Superior temporal gyrus (tissue), 1 donor: ENCODE measurements around the gene IGHMBP2.
A peak's percentile ranks its signal among the peaks of the same experiment; 100 is the strongest.
"Not testable (repeated sequence)": the region's sequence is repeated elsewhere in the genome, so short reads cannot be mapped to it uniquely, and the experiment has no call there.

Experiments used
- DNase-seq: peaks from one replicate; pipeline ENCODE4 v3.0.0-alpha.2; 2016; ENCODE audit errors: extremely low spot score

The IGHMBP2 gene

GRCh38 chr11:68903288-68904247 lies at the start of gene IGHMBP2, which contains the start of gene MRPL21:
IGHMBP2 (plus strand) TSS chr11:68903891; CDS start chr11:68903953, 62 bp downstream.
MRPL21 (minus strand) TSS chr11:68903832; CDS start chr11:68903810, 22 bp downstream.
- peak; percentile 91 for DNase-seq

GRCh38 chr11:68854273-68854958 lies 49.3 kb upstream of the IGHMBP2 start:
- DNase-seq, result no peak

DNA sequence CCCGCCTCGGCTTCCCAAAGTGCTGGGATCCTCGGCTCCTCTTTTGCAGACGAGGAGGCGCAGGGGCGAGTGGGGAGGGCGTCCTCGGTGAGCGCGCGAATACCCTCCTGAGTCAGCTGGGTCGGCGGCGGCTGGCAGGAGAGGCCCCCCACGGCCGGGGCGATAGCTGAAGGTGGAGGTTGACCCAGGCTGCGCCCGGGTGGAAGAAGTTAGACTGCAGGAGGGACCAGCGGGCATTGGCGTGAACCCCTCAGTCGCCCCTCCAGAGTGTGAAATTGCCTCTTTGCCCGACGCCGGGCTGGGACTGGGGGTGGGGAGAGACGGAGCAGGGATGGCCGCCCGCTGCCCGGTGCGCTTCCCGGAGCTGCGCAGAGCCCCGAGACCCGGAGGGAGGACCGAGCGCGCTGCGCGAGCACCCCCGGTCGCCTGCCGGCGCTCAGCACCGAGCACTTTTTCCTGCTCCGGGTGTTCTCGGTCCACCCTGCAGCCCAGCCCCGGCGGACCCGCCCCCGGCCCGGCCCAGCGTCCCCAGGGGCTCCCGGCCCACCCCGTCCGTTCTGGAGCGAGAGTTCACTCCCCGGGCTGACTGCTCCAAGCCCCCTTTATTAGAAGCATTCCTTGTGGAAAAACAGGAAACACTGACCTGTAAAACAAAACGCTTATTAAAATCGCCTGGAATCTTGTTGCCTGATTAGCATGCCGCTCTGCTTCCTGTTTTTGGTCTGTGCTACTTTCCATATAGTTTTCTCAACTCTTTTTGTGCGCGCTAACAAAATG lies 48.3 kb upstream of the IGHMBP2 start:
- no peak for DNase-seq

DNA sequence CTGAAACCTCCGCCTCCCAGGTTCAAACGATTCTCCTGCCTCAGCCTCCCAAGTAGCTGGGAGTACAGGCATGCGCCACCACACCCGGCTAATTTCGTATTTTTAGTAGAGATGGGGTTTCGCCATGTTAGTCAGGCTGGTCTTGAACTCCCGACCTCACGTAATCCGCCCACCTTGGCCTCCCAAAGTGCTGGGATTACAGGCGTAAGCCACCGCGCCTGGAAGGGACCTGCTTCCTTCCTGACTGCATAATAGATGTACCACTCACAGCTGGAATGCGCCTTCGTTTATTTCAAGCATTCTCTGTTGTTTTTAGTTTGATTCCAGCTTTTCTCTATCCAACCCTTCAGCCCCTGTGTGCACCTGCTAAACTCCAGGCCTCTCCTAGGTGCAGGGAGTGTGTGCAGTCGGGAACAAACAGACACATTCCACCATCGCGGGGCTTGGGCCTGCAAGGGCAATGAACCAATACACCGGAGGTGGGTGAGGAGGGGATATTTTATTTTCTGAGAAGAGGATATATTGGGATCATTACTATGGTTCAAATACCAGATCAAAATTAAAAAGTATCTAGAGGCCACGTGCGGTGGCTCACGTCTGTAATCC lies 47.2 kb upstream of the IGHMBP2 start:
- not testable (repeated sequence) for DNase-seq

DNA sequence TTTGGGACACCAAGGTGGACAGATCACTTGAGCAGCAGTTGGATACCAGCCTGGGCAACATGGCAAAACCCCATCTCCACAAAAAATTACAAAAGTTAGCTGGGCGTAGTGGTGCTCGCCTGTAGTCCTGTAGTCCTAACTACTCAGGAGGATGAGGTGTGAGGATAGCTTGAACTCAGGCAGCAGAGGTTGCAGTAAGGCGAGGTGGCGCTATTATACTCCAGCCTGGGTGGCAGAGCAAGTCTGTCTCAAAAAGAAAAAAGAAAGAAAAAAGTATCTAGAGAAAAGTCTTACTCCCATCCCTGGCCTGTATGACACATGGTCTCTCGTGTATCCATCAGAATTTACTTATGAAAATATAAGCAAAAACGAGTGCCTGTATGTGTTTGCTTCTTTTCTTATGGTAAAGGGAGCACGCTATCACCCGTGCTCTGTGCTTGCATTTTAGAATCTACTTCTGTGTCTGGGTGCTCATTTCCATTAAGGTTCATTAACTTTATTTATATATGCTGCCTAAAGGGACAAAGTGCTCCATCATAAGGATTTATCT lies 46.6 kb upstream of the IGHMBP2 start:
- no peak for DNase-seq

- no peak for DNase-seq
Observed at GRCh38 chr11:68859123-68859522, 44.6 kb upstream of the IGHMBP2 start.

DNA sequence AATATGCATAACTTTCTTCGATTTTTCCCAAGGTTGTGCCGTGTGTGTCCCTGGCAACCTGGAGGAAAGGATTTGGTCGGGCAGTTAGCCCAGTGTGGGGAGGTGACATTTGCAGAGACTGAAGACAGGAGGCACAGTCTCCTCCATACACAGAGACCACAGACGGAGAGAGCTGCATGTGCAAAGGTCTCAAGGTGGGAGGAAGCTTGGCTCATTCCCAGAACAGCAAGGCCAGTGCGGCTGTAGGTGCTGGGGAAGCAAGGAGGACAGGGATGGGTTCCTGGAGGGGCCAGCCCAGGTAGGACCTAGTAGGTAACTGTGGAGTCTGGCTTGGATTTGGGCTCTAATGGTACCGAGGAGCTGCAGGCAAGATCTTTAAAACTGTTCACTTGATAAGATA lies 41.3 kb upstream of the IGHMBP2 start:
- DNase-seq, result no peak

- DNase-seq, result no peak
Observed at GRCh38 chr11:68863553-68864265, 40.0 kb upstream of the IGHMBP2 start.

DNA sequence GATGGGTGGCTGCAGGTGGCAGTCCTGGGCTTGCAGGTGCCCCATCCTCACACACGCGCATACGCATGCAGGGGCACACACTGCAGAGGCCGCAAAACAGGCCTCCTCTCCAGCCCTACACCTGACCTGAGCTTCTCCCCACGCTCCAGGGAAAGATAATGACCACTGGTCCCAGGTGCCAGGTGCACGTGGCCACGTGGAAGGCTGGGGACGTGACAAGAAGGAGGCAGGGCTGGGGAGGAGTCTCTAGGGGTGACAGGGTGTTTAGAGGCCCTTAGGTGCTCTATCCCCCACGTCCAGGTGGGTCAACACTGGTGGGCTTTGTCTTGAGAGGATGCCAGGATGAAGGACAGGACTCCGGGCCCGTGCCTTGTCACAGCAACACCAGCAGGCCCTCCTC lies 38.5 kb upstream of the IGHMBP2 start:
- no peak for DNase-seq

- DNase-seq, result no peak
Observed at GRCh38 chr11:68867066-68867465, 36.6 kb upstream of the IGHMBP2 start.

- DNase-seq, result no peak
Observed at GRCh38 chr11:68868221-68868835, 35.4 kb upstream of the IGHMBP2 start.

DNA sequence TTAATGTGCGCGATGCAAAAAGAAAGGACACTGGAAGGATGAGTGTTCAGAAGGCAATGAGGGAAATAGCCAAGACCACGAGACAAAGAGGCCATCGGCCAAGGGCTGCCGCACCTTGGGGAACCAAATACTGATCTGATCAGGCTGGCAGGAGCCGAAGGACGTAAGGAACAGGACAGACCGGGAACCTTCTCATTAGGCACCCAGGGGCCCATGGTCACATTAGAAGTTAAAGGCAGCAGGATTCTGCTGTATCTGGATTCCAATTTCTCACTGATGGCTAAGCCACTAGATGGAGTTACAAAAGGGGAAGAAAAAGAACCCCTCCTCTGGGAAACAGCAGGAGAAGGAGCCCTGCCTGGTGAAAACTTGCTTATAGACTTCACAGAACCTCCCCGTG lies 33.2 kb upstream of the IGHMBP2 start:
- DNase-seq, result no peak

DNA sequence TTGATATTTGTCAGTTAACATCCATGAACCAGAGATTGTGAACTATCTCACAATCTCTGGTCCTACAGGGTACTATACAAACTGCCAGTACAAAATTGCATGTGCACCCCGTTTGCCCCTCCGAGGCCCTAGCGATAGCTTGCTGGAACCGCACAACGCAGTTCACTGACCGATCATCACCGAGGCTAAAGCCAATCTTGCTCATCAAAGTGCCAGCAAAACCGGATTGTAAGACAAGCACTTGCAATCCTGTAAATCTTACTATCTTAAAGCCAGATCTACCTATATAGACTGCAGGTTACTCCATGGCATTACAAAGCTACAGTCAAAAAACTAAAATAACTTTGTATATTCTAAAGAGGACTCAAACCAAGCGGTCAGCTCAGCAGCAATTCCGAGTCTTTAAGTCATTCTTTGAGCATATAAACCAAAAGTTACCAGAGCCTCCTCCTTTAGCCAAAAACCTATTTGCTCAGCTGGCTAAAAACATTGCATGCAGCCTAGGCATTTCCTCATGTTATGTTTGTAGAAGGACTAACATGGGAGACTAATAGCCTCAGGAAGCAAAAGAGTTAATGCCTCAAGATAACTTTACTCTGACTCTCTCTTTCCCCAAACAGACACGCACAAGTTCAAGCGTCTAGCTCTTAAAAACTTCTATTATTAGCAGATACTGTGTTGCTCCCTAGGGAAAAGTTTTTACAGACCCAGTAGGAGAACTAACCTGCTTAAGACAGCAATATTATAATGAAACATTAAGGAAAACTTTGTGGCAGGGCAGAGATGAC lies 31.3 kb upstream of the IGHMBP2 start:
- no peak for DNase-seq

DNA sequence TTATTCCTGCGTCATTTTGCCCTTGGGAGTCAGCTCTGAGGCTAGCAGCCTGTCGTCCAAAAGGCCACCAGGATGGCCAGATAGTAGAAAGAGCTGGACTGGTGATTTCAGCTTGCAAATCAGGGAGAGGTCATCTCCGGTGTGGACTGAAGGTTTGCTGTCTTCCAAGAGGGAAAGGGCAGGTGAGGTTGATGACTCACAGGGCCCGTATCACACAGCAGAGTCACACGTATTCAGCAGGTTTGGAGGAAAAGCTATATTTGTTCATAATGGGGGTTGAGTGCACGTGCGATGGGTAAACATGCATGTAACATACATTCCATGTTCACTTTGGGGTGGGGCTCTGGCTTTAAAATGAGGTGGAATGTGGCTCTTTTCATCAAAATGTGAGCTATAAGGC lies 25.7 kb upstream of the IGHMBP2 start:
- no peak for DNase-seq

GRCh38 chr11:68880851-68881250 lies 22.8 kb upstream of the IGHMBP2 start:
- no peak for DNase-seq

GRCh38 chr11:68881320-68881719 lies 22.4 kb upstream of the IGHMBP2 start:
- no peak for DNase-seq

GRCh38 chr11:68882391-68882790 lies 21.3 kb upstream of the IGHMBP2 start:
- DNase-seq, result no peak

DNA sequence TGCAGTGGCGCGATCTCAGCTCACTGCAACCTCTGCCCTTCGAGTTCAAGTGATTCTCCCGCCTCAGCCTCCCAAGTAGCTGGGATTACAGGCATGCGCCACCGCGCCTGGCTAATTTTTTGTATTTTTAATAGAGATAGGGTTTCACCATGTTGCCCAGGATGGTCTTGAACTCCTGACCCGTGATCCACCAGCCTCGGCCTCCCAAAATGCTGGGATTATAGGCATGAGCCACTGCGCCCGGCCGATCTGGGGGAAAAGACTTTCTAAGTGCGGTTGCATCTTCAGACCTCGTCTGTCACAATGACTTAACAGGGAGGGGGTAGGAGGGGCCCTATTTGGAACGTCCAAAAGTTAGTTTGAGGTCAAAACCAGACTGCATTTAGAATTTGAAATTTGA lies 18.9 kb upstream of the IGHMBP2 start:
- DNase-seq, result not testable (repeated sequence)

DNA sequence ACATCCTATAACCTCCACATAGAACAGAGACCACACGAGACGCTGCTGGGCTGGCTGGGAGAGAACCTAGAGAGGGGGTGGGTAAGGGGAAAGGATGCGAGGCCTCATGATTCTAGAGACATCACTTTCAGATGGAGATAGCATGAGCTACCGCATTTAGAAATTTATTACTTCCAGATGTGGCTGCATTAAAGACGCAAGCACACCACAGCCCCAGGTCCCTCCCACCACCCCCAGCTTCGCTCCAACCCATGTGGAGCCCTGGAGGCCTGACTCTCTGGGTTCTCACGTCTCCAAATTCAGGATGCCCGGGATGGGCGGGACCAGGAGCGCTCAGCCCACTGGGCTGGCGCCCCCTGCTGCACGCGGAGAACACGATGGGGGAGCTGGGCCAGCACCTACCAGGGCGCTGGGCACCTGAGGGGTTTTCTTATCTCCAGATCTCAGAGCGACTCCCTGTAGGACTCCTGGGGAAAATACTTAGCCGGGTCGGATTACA lies 13.7 kb upstream of the IGHMBP2 start:
- DNase-seq, result no peak
